SIG-M5 (cell line): ENCODE data around the gene FAM9B.
"Not testable (repeated sequence)": the region's sequence is repeated elsewhere in the genome, so short reads cannot be mapped to it uniquely, and the experiment has no call there.

Source experiments
- DNase-seq: peaks from one replicate; lab custom pipeline; 2025; lab: John Stamatoyannopoulos, UW

Gene FAM9B

DNA sequence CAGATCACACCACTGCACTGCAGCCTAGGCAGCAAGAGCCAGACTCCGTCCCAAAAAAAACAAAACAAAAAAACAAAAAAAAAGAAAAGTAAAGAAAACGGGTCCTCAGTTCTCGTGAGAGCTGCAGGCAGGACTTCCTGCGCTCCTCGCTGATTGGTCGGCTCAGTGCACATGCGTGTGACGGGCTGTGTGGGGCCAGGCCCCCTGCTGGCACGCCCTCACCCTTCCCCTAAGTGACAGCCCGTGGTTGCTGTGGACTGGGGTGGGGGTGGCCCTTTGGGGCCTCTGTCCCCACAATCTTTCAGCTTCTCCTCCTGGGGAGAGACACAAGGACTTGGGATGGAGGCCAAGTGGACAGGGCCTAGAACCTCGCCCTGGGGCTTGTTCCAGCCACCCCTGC lies at the start of gene FAM9B:
FAM9B (minus strand) TSS at position 139 of the 400 bp plus-strand sequence. CDS start 1,141 bp downstream, outside the sequence.
- DNase-seq = no peak

DNA sequence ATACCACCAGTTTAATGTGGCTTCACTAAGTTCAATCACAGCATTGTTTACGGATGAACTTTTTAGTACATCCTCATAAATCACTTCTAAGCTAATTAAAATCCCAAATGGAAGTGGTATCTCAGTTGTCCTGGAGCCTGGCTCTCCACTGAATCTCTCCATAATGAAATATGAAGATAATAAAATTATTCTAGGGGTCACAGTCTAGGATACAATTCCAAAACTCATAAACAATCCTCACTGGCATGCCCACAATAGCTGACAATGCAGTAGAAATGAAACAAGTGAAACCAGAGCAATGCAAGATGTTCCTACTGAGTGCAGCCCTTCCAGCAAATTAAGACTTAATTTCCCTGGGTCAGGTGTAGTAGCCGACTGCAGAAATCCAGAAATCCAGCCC lies 47.3 kb upstream of the FAM9B start:
- no peak for DNase-seq

DNA sequence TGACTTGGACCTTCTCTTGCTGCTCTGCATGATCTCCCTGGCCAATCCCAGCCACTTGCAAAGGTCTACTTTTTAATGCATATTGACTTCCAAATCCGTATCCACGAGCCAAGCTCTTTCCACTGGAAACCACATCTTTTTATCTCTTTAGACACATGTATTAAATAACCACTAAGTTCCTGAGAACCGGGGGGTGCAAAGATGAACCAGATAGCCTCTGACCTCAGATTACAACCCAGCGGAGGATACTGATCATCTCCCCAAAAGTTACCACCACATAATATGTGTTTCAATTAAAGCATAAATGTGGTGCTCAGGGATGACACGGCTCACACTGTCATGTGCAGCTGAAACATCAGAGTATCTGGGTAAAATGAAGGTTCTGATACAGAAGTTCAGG lies 40.4 kb upstream of the FAM9B start:
- DNase-seq = no peak

DNA sequence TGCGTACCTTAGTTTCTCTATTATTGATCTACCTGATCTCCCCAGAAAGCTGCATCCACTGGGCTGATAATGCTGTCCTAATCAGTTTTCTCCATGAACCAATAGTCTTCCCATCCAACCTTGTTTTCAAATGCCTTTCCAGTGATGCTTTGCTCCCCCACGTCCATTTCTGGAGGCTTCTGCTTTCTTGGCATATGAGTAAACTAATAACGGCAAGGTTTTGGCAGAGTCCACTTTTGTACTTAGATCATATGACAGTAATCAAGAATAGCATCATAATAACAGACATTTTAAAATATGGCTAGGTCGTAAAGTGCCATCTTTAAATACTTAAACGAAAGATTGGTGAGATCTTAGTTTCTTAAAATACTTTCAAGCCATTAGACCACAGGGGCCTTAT lies 38.4 kb upstream of the FAM9B start:
- DNase-seq = no peak

DNA sequence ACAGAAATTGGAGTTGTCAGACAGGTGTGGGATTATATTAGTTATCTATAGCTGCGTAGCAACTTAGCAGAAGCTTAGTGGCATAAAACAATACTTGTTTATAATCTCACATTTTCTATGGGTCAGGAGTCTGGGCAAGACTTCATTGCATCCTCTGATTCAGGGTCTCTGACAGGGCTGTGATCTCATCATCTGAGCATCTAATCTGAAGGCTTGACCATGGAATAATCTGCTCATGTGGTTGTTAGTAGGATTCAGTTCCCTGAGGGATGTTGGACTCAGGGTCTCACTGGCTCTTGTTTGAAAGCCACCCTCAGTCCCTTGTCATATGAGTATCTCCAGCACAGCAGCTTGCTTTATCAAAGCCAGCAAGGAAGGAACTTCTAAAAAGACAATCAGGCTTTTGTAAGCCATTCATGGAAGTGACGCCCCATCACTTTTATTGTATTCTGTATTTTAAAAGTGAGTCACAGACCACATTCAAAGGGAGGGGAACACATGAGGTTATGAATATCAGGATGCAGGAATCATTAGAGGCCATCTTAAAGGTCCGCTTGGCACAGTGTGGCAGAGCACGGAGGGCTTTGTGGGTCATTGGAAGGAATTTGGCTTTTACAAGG lies 37.2 kb upstream of the FAM9B start:
- DNase-seq = no peak

DNA sequence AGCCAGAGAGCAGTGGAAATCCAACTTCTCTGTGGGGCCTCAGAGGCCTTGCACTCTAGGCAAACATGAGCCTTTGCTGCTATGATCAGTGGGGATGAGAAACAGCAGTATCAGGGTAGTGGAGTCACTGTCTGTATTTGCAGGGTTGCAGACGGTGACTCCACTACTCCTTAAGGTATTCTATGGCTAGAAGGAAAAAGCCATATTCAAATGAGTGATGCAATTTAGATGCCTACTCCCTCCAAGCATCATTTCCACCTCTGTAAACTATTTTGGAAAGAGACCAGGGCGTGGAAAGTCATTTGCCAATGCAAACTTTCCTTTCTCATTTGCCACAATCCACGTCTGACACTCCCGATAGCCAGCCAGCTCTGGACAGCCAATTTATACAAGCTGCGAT lies 35.6 kb upstream of the FAM9B start:
- DNase-seq = no peak

DNA sequence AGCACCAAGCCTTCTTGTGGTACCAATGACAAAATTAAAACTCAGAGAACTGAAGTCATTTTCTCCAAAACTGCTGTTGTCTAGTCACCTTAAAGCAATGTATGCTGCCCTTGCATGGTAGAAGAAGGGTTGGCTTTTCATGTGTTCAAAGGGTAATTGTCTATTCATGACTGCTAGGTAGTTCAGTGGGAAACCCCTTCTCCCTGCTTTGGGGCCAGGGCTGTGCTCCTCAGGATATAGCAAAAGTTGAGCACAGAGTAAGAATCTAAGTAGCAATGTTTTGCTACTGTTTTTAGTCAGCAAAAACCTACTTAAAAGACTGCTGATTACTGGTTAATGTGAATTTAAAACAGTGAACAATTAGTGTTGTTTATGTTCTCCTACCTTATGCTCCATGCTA lies 30.8 kb upstream of the FAM9B start:
- no peak for DNase-seq

DNA sequence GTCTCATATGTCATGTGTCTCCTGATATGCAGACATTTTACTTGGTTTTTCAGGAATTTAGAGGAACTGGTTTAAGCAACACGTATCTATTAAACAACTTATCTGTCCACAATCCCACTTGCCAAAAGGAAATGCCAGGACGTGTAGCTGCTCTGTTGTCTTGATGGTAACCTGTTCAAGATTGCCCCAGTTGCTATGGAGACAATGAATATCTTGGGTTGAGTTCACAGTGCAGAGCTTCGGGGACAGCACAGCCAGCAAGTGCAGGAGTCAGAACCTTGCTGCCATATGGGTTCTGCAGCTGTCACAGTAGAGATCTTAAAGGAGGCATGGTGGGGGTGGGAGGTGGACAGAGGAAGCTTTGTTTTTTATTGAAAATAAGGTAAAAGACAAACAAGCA lies 28.7 kb upstream of the FAM9B start:
- no peak for DNase-seq

DNA sequence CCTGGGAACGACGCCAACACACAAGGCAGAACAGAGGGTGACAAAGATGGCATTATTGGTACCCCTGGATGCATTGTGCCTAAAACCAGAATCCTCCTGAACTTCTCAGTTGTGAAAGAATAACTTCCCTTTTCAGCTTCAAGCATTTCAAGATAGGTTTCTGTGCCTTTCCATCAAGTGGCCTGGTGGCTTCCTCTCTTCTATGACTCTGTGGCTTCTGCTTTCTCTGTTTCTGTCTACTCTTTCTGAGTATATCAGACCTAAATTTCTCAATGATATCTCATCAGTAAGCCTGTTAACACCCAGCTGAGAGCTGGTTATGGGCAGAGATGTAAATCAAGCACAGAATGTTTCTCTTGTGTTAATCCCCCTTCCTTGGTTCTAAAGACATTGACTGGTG lies 21.4 kb upstream of the FAM9B start:
- DNase-seq = peak; percentile 3

DNA sequence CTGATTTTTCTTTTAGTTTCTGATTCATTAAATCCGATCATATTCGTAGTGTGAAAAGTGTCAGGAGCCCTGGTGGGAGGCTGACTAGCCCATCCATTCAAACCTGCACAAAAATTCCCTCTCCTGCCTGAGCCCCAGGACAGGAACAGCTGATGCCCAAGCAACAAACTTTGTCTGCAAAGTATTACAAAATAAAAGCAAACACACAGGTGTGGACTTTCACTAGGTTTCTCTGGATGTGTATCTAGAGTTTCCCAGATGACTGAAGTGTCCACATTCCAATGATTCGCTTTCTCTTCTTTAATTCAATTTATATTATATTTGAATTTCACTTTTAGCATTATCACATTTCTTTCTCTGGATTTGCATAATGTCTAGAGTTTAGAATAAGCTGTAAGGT lies 18.2 kb upstream of the FAM9B start:
- no peak for DNase-seq

DNA sequence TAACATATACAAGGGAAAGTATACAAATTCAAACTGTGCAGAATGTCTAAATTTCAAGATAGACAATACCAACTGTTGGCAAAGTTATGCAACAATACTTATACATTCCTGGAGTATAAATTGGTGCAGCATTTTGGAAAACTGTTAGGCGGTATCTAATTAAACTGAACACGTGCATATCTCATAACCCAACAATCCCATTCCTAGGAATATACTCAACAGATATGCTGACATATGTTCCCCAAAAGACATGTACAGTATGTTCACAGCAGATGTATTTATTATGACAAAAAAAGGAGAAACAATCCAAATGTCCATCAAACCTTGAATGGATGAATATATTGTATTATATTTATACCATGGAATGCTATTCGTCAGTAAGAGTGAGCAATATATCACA lies 16.4 kb upstream of the FAM9B start:
- DNase-seq = no peak

DNA sequence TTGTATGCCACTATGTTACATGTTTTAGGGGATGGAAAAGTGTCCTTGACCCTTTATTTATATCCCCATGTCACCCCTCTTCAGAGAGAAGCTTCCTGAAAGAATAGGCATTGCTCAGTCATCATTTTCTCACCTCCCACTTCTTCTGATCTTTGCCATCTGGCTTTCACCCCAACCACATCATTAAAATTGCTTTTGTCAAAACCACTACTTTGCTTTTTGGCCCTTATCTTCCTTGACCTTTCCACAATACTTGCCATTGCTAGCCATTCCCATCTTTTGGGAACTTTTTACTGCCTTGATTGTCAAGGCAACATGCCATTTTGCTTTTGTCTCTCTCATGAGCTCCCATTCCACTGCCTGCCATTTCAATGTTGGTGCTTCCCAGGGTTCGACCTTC lies 14.9 kb upstream of the FAM9B start:
- DNase-seq = no peak

DNA sequence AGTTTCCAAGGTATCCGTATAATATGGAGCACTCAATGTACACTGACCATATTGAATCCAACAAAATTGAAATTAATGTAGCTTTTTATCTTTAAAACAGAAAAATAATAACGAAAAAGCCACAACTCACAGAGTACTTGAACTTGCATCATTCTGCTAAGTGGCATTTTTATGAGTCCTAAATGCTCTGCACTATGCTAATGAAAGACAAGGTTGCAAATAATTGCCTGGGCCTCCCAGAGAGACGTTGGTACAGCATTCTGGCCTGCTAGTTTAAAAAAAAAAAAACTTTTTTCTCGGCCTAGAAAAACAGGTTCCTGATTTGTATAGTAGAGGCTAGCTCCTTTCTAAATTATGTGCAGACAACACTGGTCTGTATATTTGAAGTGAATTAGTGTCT lies 4.3 kb upstream of the FAM9B start:
- DNase-seq = no peak

DNA sequence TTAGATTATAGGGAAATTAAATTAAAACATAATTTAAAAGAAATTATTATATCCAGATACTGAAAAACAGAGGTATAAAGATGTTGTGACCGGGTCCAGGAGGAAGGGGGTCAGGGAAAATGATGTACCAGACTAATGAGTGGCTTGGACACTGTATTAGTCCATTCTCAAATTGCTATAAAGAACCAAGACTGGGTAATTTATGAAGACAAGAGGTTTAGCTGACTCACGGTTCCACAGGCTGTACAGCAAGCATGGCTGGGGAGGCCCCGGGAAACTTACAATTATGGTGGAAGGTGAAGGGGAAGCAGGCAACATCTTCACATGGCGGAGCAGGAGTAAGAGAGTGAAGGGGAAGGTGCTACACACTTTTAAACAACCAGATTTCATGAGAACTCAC lies 3.4 kb upstream of the FAM9B start:
- no peak for DNase-seq

DNA sequence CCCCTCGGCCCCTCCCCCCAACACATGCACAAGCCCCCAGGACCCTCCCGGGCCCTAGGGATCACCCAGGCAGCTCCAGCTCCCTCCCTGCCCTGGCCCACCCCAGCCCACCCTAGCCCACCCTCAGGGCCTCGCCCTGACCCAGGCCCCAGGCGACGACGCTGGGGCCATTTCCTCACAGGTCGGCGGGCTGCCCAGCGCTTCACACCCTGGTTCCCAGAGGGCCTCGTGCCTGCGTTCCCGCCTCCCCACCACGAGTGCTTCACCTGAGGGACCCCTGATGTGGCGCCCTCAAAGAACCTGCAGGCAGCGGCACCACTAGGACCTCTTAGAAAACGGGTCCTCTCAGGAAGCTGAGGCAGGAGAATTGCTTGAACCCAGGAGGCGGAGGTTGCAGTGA lies 341 bp downstream of the FAM9B start:
- DNase-seq = no peak

DNA sequence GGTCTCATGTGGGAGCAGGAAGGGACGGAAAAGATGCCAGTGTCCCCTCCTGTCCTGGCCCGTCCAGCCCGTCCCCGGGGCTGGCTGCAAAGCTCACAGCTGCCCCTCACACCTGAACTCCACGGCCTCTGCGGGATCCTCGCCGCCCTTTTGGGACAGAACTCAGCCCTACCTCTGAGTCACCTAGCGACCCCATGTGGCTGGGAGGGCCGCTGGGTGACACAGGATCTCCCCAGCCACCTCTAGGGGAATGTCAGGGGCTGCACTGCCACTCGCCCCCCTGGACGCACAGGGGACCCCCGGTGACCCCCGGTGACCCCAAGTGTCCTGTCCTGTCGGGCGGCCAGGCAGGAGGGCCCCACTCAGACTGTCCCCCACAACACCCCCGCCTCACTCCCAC lies 748 bp downstream of the FAM9B start:
- DNase-seq = no peak

DNA sequence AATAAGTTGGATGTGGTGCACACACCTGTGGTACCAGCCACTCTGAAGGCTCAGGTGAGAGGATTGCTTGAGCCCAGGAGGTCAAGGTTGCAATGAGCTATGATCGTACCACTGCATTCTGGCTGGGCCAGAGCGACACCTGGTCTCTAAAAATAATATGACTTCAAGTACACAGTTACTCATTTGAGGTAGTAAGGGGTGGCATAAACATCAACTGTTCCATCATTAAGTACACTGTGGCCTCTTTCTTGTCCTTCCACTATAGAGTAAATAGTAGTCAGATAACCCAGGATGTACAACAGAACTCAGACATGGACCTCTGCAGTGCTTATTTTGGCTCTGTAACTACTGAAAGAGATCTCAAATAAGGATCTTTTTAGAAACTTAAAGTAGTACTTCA lies 10.6 kb downstream of the FAM9B start:
- no peak for DNase-seq

DNA sequence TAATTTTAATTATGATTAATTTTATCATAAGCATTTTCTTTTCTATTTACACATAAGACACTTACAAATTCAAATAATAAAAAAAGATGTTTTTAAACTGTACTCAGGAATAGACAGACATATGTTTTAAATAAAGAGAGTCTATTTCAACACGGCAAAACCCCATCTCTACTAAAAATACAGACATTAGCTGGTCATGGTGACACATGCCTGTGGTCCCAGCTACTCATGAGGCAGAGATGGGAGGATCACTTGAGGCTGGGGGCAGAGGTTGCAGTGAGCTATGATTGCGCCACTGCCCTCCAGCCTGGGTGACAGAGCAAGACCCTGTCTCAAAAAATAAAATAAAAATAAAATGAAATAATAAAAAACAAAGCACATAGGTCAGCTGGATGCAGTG lies 14.8 kb downstream of the FAM9B start:
- DNase-seq = no peak

DNA sequence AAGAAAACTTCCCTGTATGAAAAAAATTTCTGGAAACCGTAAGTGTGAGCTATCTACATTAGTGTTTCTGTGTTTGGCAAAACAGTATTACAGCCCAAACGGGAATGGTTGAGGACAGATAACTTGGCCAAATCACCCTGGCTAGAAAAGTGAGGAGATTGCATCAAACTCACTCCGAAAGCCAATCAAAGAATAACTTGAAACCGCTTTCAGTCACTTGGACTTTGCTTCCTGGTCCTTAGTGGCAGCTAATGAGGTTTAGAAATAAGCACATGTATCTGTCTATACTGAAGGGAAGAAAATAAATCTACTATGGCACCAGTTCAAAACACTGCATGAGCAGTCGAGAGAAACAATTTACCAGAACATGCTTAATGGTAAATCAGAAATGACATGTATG lies 15.6 kb downstream of the FAM9B start:
- DNase-seq = not testable (repeated sequence)

DNA sequence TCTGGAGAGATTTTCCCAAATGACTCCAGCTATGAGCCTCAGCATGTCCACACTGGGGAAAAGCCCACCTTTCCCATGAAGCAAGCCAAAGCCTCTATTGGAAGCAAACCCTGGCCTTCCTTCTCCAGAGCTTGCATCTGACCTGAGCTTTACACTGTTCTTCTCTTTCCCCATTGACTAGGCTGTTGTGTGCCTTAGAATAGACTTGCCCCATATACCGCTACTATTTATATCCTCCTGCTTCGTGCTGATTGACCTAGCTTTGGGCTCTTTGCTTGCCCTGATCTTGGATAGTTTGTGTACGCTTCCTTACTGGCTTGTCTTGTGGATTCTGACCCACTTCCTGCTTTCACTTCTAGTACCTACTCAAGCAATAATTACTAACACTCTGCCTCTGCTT lies 30.9 kb downstream of the FAM9B start:
- DNase-seq = no peak

DNA sequence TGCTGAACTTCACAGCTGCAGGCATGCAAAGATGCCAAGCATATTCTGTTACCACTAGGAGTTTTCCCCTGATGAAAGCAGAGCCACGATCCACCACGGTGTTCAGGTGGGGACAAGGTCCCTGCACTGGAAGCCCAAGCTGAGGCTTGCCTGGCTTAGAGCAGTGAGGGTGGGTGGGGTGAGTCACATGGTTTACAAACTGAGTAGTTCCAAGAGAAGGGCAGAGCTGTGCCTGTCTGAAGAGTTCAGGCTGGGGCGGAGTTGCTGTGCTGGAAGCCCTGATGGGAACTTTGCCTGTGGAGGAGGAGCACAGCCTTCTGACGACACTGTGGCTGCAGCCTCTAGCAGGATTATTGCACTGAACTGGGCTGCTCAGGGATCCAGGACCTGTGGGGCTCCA lies 45.5 kb downstream of the FAM9B start:
- no peak for DNase-seq

DNA sequence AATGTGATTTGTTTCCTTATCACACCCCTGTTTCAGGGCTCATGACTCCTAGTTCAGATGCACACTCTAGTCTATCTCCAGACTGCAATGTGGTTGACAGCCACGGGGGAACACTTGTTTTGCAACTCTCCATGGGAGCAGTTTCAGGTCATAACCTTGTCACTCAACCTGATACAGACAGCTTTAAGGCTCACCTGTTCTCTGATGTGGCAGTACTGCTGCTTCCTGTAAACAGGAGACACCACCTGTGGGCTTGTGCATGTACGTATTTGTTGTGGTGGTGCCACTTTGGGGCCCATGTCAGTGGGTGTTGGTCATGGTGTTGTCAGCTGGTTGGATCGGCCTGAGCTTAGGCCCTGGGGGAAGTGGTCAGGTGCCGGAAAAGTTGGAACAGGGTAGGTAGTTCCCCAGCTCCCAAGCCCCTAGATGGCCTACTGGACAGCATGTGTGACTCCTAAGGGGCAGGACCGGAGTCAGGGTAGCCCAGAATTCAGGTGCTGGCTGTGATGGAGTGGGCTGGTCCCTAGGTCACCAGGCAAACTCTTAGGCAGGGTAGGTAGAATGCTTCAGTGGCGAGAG lies 46.2 kb downstream of the FAM9B start:
- no peak for DNase-seq

DNA sequence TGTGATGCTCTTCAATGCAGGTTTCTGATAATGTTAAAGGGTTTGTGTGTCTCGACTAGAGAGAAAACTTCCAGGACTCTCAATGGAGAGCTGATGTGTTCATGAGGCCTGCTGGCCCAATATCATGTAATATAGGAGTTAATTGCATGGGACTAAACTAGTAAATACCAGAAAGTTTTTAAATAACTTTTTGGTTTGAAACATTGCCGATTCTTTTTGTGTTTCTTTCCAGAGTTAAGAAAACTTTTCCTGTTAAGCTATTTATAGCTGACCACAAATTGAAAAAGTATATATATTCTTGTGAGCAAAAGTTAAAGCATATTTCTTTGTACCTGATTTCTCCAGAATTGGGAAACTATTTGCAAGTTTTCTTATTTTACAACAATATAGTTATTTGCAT lies 49.7 kb downstream of the FAM9B start:
- DNase-seq = no peak

DNA sequence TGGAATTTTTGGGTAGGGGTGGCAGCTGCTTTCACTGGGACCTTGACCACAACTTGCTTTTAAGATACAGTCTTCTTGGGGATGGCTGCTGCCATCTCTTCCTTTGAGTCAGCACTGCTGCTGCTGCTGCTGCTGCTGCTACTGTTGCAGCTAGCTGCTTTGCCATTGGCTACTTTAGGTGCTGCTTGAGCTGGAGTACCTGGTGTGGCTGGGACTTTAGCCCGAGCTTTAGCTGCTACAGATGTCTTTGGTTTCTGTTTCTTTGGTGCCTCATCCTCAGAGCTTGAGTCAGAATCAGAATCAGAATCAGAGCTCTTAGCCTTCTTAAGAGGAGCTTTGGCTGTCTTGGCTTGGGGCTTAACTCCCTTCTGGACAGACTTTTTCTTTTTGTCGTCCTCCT lies 52.2 kb downstream of the FAM9B start:
- DNase-seq = no peak

DNA sequence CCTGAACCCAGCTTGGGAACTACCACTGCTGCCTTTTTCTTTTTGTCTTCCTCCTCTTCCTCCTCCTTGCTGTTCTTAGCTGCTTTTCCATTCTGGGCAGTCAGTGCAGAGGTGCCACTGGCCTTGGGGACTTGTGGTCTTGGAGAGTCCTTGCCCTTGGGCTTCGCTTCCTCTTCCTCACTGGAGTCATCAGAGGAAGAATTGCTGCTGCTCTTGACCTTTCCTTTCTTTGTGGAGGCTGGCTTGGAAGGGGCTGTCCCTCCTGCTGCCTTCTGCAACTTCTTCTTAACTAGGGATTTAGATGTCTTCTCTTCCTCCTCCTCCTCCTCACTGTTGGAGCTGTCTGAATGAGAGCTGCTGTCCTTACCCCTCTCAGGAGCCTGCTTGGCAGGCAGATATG lies 53.2 kb downstream of the FAM9B start:
- no peak for DNase-seq
